GM18951 (cell line): ENCODE data around the gene NR1H3.
A peak's percentile ranks its signal among the peaks of the same experiment; 100 is the strongest.

ENCODE experiments used
- POLR2A ChIP-seq: IDR thresholded peaks from 4 replicates; pipeline ENCODE4 v1.6.1; 2011; ENCODE audit warnings: mild to moderate bottlenecking; ENCODE audit not compliant: insufficient read length, insufficient read depth; ENCODE audit errors: extremely low read depth
- in situ Hi-C: fragments of 300-500 bp; cut with MboI; formaldehyde crosslinking; loops from one replicate; pipeline ENCODE4 v1.12.0; 2022; ENCODE audit warnings: low sequenced_read_pairs, mixed read lengths, inconsistent platforms; ENCODE audit not compliant: unreplicated experiment

Gene NR1H3

DNA sequence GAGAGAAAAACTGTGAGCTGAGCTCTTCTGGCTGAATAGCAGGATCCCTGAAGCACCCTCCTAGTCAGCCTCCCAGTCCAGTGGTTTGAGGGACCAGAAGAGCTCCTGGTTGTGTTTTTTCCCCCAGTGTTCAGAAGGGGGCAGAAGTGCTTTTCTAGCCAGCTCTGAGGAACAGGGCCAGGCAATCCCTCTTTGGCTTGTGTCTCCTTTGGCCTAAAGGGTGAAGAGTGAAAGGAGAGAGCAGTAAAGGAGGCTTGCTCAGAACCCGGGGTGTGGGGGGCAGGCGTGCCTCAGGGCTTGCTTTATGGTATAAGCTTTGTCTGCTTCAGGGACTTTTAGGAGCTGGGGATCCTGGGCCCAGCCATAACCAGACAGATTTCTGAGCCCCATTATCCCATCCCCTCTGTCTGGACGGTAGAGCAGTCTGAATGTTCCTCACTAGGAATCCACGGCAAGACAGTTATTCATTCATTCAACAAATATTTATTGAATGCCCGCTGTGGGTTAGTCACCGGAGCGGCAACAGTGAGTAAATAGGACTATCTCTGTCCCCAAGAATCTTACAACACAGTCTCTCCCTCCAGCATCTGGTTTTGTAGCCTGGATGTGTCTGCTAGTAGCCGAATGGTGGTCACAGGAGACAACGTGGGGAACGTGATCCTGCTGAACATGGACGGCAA lies 23.7 kb upstream of the NR1H3 start:
- TF ChIP-seq POLR2A: no peak
- in situ Hi-C loops: no loop called here

DNA sequence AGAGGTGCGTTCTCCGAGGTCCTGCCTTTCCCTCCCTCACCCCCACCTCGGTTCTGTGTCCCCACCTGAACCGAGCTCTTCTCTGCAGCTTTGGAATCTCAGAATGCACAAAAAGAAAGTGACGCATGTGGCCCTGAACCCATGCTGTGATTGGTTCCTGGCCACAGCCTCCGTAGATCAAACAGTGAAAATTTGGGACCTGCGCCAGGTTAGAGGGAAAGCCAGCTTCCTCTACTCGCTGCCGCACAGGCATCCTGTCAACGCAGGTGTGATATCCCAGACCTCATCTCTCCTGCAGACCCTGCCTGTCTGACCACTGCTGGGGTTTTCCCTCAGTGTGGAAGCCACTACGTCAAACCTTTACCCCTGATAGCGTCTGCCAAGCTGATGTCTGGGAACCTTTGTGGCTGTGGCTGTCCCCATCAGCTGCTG lies 23.1 kb upstream of the NR1H3 start:
- no peak for TF ChIP-seq POLR2A
- in situ Hi-C loops: no loop called here

DNA sequence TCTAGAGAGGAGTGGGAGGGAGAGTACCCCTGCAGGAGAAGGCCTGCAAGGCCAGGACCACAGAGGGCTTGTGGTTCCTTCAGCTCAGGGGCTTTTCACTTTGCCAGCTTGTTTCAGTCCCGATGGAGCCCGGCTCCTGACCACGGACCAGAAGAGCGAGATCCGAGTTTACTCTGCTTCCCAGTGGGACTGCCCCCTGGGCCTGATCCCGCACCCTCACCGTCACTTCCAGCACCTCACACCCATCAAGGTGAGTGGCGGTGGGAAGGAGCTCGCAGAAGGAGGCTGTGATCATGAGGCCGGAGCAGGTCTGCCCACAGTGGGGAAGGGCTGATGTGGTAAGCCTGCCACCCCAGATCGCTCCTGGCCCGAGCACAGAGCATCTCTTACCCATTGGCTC lies 22.6 kb upstream of the NR1H3 start:
- in situ Hi-C loops: no loop called here
- TF ChIP-seq POLR2A: no peak

DNA sequence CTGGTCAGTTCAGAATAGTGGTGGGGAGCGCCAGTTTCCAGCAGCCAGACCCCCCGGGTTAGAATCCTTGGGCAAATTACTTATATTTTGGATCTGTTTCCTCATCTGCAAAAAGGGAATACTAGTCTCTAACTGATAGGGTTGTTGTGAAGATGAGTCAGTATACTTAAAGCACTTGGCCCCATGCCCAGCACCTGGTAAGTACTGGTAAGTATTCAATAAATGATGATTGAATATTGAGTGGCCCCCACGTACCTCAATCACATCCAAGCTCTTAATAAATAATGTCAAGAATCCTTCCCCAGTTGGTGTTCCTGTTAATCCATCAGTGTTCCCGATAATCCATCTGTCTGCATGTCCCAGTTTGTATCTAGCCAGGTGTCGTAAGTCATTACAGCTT lies 21.3 kb upstream of the NR1H3 start:
- in situ Hi-C loops: no loop called here
- no peak for TF ChIP-seq POLR2A

DNA sequence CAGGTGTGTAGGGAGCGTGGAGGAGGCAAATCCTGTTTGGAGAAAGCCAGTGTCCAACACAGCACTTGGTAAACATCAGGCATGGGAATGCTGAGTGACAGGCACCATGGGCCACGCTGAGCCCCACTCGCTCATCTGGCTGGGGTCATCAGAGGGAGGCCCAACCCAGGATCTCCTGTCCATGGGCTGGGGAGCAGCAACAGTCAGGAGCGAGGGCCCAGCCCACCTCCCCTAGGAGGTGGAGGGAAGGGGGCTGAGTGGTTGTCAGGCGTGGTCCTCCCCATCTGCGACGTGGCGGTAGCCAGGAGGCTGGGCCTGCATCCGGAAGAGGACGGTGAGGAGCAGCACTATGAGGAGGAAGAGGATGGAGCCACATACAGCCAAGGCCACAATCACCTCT lies 17.9 kb upstream of the NR1H3 start:
- no peak for TF ChIP-seq POLR2A
- in situ Hi-C loops: no loop called here

DNA sequence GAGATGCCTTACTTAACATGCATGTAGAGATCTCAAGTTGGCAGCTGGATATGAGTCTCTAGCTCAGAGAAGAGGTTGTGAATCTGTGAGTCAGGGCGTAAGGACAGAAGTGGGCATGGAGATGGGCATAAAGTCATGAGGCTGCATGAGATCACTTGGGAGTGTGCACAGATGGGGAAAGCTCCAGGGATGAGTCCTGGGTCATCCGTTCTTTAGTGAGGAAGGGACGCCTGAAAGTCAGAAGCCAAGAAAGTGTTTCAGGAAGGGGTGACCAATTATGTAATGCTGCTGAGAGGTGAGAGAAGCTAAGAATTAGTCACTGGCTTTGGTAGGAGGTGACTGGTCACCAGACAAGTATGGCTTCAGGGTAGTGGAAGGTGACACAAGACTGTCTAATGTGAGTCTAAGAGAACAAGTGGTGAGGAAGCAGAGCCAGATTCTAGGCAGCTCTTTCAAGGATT lies 15.9 kb upstream of the NR1H3 start:
- in situ Hi-C loops: no loop called here
- no peak for TF ChIP-seq POLR2A

DNA sequence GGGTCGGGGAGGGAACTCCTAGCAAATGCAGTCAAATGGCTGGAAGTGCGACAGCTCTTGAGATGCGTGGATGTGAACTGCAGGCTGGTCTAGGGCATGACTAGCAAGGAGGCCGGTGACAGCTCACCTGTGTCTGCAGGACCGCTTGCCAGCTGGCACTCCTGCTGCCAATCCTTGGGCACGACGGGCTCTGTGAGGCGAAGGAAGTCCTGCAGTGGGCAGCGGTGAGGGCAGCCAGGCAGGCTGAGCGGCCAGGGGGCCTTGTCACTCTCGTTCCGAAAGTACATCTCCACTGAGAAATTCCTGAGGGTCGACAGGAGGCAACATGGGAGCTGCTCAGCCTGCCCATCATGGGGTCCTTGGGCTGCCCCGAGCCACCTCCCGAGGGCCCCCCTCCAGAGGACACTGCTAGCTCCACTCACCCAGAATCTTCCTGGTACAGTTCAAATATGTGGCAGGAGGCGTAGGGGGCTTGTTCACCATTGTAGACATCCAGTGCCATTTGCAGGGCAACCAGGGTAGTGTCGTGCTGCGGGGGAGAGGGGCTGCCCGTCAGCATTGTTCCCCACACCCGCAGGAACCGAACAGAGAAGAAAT lies 15.1 kb upstream of the NR1H3 start:
- in situ Hi-C loops: no loop called here
- TF ChIP-seq POLR2A: peak; percentile 21

DNA sequence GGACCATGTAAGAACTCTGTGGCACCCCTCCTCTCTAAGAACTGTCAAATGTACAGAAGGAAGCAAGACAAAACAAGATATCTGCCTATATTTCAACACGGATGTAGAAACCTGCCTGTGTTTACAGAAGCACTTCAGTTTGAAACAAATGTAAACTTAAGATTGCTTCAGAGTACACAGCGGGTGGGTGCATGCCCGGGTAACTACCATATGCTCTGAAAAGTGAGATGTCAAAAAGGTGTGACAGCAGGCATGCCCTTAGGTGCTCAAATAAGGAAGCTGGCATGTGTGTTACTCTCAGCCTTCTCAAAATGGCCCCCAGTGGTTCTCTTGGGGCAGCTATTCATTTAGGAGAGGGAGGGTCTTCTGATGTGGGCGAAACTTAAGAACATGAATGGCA lies 14.3 kb upstream of the NR1H3 start:
- in situ Hi-C loops: no loop called here
- no peak for TF ChIP-seq POLR2A

DNA sequence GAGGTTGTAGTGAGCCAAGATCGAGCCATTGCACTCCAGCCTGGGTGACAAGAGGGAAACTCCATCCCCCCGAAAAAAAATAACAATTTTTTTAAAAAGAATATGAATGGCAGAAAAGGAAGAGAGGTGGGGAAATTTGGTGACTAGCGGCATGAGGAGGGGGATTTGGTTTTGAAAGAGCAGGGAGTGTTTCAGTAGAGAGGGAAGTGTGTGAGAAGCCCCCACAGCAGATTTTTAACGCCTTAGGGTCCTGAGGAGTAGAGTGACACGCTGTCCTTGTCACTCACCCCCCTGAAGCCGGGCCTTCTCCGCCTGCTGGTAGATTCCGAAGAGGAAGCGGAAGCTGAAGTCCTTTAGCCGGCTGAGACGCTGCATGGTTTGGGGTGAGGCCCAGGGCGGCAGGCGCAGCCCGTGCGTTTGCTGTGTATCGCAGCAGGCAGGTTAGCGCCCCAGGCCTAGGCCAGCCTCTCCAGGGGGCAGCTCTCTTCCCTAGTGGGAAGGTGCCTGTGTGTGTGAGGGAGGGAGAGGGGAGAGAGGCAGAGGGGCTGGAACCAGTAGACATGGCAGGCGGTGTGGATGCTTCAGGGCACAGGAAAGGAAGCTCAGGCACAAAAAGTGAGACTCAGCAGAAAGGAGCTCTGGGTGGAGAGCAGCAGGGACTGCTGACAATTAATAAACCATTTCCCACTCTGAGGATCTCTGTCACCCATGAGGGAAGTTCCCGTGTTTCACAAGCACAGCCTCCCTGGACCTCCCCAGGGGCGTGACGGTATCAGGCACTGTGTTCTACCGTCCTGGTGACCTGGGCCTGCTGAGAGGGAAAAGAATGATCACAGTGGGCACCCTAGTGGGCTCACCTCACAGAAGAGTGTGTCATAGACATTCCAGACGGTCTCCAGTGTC lies 13.1 kb upstream of the NR1H3 start:
- in situ Hi-C loops: no loop called here
- TF ChIP-seq POLR2A: no peak

DNA sequence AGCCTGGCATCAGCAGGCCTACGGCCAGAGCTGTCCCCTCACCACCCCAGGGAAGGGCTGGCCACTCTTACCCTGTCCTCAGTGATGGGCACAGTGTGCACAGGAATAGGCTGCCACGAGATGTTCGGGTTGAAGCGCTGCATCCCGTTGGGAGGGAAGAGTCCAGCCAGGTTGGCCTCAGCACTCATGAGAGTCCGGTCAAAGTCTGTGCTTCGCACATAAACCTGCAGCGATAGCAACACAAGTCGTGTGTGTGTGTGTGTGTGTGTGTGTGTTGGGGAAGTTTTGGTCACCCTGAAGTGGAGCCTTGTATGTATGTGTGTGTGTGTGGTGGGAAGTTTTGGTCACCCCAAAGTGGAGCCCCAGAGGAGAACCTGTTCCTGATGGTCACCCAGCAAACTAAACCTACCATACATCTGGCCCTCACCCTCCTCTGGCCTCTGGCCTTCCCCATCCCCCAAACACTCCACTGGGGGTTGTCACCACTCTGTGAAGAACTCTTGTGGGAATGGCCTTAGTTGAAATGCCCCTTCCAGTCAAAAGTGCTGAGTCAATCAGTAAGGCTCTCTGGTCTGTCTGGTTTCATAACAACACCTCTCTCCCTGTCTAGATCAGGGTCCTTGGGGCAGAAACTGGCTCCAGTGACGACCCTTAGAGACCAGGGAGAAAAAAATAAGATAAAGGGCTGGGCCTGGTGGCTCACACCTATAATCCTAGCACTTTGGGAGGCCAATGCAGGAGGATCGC lies 12.0 kb upstream of the NR1H3 start:
- no peak for TF ChIP-seq POLR2A
- in situ Hi-C loops: no loop called here

DNA sequence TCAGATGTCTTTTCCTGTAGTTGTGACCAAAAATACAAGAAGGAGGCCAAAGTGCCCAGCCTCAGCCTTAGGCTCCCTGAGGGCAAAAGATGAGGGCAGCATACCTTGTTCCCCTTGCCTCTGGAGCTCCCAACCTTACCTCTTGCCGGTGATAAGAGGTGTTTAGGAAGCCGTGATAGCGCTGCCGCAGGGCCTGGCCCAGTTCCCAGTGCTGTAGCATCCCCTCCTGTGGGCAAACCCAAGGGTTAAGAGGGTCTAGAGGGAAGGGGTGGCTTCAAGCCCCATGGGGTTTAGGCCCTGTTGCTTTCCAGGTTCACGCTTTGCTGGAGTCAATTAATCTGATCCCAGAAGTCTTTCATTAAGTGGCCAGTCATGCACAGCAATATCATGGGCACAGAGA lies 10.3 kb upstream of the NR1H3 start:
- no peak for TF ChIP-seq POLR2A
- in situ Hi-C loops: no loop called here

DNA sequence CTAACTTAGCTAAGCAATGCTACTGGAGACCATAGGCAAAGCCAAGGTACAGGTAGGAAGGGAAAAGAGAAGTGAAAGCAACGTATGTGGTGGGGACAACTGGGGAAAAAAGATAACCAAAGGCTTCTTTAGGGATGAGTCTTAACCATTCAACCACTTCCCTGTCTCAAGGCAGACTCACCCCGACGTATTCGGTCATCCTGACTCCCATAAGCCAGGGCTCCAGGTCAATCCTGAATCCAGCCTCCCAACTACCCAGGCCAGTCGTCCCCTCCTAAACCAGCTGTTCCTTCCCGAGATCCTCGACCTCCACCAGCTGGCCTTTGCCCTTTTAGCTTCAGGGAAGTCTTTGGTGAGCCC lies 9.5 kb upstream of the NR1H3 start:
- TF ChIP-seq POLR2A: no peak
- in situ Hi-C loops: no loop called here
